SK-N-SH (cell line): Measurements from ENCODE around the gene ARHGEF4.

Experiments
- CTCF ChIP-seq: fragments of 200-600 bp; sonication (generic); IDR thresholded peaks from 2 replicates; pipeline ENCODE4 v1.6.1; 2017; ENCODE audit warnings: antibody characterized with exemption, mild to moderate bottlenecking, moderate library complexity
- EP300 ChIP-seq, 2 experiments: IDR thresholded peaks; 2 replicates each; pipeline versions ENCODE4 v1.4.0 to v1.6.1; 2012; ENCODE audit warnings: borderline replicate concordance in 1 of 2, low read depth in 1 of 2, low read length in 1 of 2
- EZH2phosphoT487 ChIP-seq: fragments of 200-600 bp; sonication (generic); IDR thresholded peaks from 2 replicates; pipeline ENCODE4 v1.6.1; 2017; ENCODE audit warnings: low read depth, mixed run types, mild to moderate bottlenecking, antibody characterized with exemption, moderate library complexity, borderline replicate concordance
- GABPA ChIP-seq: IDR thresholded peaks from 2 replicates; pipeline ENCODE4 v1.4.0; 2012; ENCODE audit warnings: low read depth, mild to moderate bottlenecking
- JUND ChIP-seq: IDR thresholded peaks from 2 replicates; pipeline ENCODE4 v1.4.0; 2012
- MEF2A ChIP-seq: IDR thresholded peaks from 2 replicates; pipeline ENCODE4 v1.4.0; 2012; ENCODE audit warnings: low read depth, borderline replicate concordance
- POLR2AphosphoS5 ChIP-seq: IDR thresholded peaks from 2 replicates; pipeline ENCODE4 v1.6.1; 2012; ENCODE audit warnings: low read depth, low read length
- REST ChIP-seq: IDR thresholded peaks from 2 replicates; pipeline ENCODE4 v1.6.1; 2012; ENCODE audit warnings: mild to moderate bottlenecking, low read depth, low read length, moderate library complexity
- RFX5 ChIP-seq: IDR thresholded peaks from 2 replicates; pipeline ENCODE4 v1.6.1; 2012; ENCODE audit warnings: mild to moderate bottlenecking, improper control_type of control experiment, low read length
- TAF1 ChIP-seq: IDR thresholded peaks from 2 replicates; pipeline ENCODE4 v1.6.1; 2012; ENCODE audit warnings: low read depth, mild to moderate bottlenecking, low read length, moderate library complexity, borderline replicate concordance
- TF ChIP-seq, protein P1 (sequence below): IDR thresholded peaks from 2 replicates; pipeline ENCODE4 v1.4.0; 2012; ENCODE audit warnings: low read depth, borderline replicate concordance
- TF ChIP-seq, protein P2 (sequence below): IDR thresholded peaks from 2 replicates; pipeline ENCODE4; 2012

DNA sequence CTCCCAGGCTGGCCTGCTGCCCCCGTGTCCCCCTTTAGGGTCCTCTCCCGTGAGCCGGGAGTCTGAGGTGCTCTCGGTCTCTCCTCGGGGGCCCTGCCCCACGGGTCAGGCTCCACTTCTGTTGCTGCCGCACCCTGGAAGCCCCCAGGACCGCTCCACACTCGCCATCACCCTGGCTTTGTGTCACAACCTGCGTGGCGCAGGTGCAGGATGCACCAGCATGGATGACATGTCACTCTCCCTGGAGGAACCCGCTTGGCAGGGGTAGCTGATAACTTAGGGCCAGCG is 10.8 kb upstream of the ARHGEF4 start:
- TF ChIP-seq CTCF (no peak), RFX5 (no peak), TAF1 (no peak), POLR2AphosphoS5 (no peak), GABPA (no peak), REST (no peak), MEF2A (no peak), JUND (no peak), EP300 (IDR thresholded peaks at IDR 0.05; ENCODE audit: borderline replicate concordance in 1 of 2, low read depth in 1 of 2, low read length in 1 of 2) (no peak), EZH2phosphoT487 (no peak)
- TF ChIP-seq, protein P1, sequence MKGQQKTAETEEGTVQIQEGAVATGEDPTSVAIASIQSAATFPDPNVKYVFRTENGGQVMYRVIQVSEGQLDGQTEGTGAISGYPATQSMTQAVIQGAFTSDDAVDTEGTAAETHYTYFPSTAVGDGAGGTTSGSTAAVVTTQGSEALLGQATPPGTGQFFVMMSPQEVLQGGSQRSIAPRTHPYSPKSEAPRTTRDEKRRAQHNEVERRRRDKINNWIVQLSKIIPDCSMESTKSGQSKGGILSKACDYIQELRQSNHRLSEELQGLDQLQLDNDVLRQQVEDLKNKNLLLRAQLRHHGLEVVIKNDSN = no peak
- TF ChIP-seq, protein P2, sequence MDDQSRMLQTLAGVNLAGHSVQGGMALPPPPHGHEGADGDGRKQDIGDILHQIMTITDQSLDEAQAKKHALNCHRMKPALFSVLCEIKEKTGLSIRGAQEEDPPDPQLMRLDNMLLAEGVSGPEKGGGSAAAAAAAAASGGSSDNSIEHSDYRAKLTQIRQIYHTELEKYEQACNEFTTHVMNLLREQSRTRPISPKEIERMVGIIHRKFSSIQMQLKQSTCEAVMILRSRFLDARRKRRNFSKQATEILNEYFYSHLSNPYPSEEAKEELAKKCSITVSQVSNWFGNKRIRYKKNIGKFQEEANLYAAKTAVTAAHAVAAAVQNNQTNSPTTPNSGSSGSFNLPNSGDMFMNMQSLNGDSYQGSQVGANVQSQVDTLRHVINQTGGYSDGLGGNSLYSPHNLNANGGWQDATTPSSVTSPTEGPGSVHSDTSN = no peak
